Aorta (tissue), 5 donors: Measurements from ENCODE around the gene PIP4K2A. TPM values are rescaled to one million over a fixed set of nuclear protein-coding genes. Genes with fewer than 3 reads are reported as not detected.
"Not testable (repeated sequence)": the region's sequence is repeated elsewhere in the genome, so short reads cannot be mapped to it uniquely, and the experiment has no call there.

Source experiments
- ATAC-seq: fragments of 200-7000 bp; cut with Tn5 transposase; one replicate; pipeline ENCODE4 v1.9.1; 2022; ENCODE audit warnings: moderate library complexity; ENCODE audit not compliant: low FRiP score
- DNase-seq, 2 donors: peaks; one replicate each; pipeline ENCODE4 v3.0.0-alpha.2; 2020
- H3K27ac ChIP-seq, 2 donors: one replicate each; pipeline ENCODE4 v1.5.1; 2013; ENCODE audit warnings: low read length in 2 of 2, mild to moderate bottlenecking in 2 of 2, moderate library complexity in 2 of 2, control low read depth in 1 of 2, inconsistent platforms in 1 of 2, low read depth in 1 of 2
- H3K27me3 ChIP-seq, 2 donors: one replicate each; pipeline ENCODE4 v1.6.1; 2013; ENCODE audit warnings: control low read depth in 1 of 2, low read length in 1 of 2, mild to moderate bottlenecking in 1 of 2, moderate library complexity in 1 of 2; ENCODE audit not compliant: insufficient read depth in 2 of 2, control insufficient read depth in 1 of 2
- H3K36me3 ChIP-seq, 2 donors: one replicate each; pipeline ENCODE4 v1.6.1; 2013; ENCODE audit warnings: control low read depth in 1 of 2, low read length in 1 of 2, mild to moderate bottlenecking in 1 of 2; ENCODE audit not compliant: insufficient read depth in 2 of 2, control insufficient read depth in 1 of 2
- H3K4me1 ChIP-seq, 2 donors: one replicate each; pipeline ENCODE4 v1.6.1; 2013; ENCODE audit warnings: low read length in 2 of 2, control low read depth in 1 of 2, mild to moderate bottlenecking in 1 of 2, moderate library complexity in 1 of 2; ENCODE audit not compliant: insufficient read depth in 2 of 2, control insufficient read depth in 1 of 2
- H3K4me3 ChIP-seq, 2 donors: one replicate each; pipeline ENCODE4 v1.5.1; 2013; ENCODE audit warnings: low read length in 2 of 2, control low read depth in 1 of 2, mild to moderate bottlenecking in 1 of 2
- H3K9me3 ChIP-seq: one replicate; pipeline ENCODE4 v1.6.1; 2013; ENCODE audit warnings: mild to moderate bottlenecking, low read length; ENCODE audit not compliant: control insufficient read depth
- WGBS, 2 donors: extraction: QIAGEN DNeasy Blood & Tissue Kit; methylation state at CpG; one replicate each; pipeline ENCODE4 v1.1.7; 2013; 5-methylcytosine and 5-hydroxymethylcytosine counted together
- intact Hi-C, 2 donors: fragments of 100-400 bp; cut with DNase I; formaldehyde crosslinking; loops; one replicate each; pipeline versions ENCODE4 v1.14.2 to v1.15.0; 2022
- polyA plus RNA-seq, 2 donors: library from polyadenylated mRNA; stranded (reverse); fragments of 200-250 nt; gene quantifications; one replicate each; pipeline ENCODE4 v1.2.3, GENCODE V29; 2013
- total RNA-seq, 2 donors: library from RNA; stranded (reverse); fragmentation: NEBNext Ultra II Directional; extraction: Animal tissue kit (Norgen Biotek cat#: 25700); gene quantifications; one replicate each; pipeline ENCODE4 v1.2.1, GENCODE V29; 2021
- donor health status: healthy with polysubstance abuse.
- donor health status: Bipolar disorder and iron deficiency.
- donor health status: DM: no; HTN: no; CAD: no.
- donor health status: DM: no; HTN: no; CAD: no.
- donor health status: DM: yes; HTN: yes; CAD: no.

PIP4K2A gene
- total and polyA plus RNA-seq, 4 donors: 24.2 to 90.3 (median 53.6) TPM

GRCh38 chr10:22513483-22514413 lies 200.6 kb downstream of the PIP4K2A start:
- intact Hi-C loops, H3K4me3 ChIP-seq, H3K36me3 ChIP-seq, H3K27ac ChIP-seq, ATAC-seq, H3K9me3 ChIP-seq, H3K27me3 ChIP-seq, DNase-seq, H3K4me1 ChIP-seq: not testable (repeated sequence)
- WGBS, 2 donors: 56 to 65% methylated on average over 19 of the region's 19 CpGs

DNA sequence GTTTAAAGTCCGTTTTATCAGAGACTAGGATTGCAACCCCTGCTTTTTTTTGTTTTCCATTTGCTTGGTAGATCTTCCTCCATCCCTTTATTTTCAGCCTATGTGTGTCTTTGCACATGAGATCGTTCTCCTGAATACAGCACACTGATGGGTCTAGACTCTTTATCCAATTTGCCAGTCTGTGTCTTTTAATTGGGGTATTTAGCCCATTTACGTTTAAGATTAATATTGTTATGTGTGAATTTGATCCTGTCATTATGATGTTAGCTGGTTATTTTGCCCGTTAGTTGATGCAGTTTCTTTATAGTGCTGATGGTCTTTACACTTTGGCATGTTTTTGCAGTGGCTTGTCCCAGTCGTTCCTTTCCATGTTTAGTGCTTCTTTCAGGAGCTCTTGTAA lies 202.4 kb downstream of the PIP4K2A start:
- H3K4me3 ChIP-seq, H3K27me3 ChIP-seq, intact Hi-C loops, H3K4me1 ChIP-seq, H3K36me3 ChIP-seq, DNase-seq, H3K9me3 ChIP-seq, ATAC-seq, H3K27ac ChIP-seq: not testable (repeated sequence)
- 81 to 86% methylated on average over 5 of the region's 5 CpGs for WGBS, 2 donors

- DNase-seq, H3K27me3 ChIP-seq, H3K4me3 ChIP-seq, ATAC-seq, H3K9me3 ChIP-seq, H3K36me3 ChIP-seq, H3K27ac ChIP-seq, H3K4me1 ChIP-seq, intact Hi-C loops: not testable (repeated sequence)
- 94 to 100% methylated on average over 2 of the region's 2 CpGs for WGBS, 2 donors
Observed at GRCh38 chr10:22508214-22508613, 206.2 kb downstream of the PIP4K2A start.

DNA sequence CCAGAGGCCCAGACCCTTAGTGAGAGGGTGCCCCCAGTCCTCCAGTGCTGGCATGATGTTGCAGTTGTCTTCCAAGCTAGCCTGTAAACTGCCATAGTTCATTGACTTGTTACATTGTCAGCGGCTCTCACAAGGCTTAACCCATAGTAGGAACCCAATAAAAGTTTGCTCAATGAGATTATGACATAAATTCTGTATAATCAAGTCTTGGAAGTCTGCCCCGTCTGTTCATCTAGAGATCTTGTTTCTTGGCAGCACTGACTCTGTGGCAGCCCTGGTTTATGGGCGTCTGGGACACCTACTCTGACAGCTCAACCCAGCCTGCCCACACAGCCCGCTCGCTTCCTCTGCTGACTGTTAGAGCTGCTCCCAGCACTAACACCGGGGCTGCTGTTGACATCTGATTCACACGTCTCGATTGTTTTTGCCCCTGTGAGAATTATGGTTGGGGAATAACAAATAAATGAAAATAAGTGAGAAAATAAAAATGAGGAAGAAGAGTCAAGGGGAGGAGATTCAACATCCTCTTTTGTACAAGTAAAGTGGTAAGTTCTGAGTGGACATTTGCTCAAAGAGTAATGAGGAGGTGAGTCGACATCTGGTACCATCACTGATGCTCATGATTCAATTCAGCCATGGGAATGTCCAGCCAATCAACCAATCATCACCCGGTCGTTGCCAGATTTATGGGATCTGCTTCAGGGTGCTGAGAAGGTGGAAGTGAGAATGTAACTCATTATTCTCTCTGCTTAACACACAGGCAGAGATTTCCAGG lies 208.3 kb downstream of the PIP4K2A start:
- ATAC-seq (no peak), DNase-seq (no peak)
- Histone ChIP-seq H3K27me3 (no peaks in the 10 kb centered on the region), H3K4me1 (no peaks in the 10 kb centered on the region), H3K9me3 (no peaks in the 10 kb centered on the region), H3K4me3 (no peak overlapping the region), H3K27ac (no peak overlapping the region), H3K36me3 (no peaks in the 10 kb centered on the region)
- 36 to 44% methylated on average over 11 of the region's 11 CpGs for WGBS, 2 donors
- intact Hi-C loops: no loop called here

- no peak overlapping the region for H3K4me3 ChIP-seq
- DNase-seq (no peak), ATAC-seq (no peak)
- H3K4me1 ChIP-seq: no peaks in the 10 kb centered on the region
- no peaks in the 10 kb centered on the region for H3K27me3 ChIP-seq
- intact Hi-C loops: no loop called here
- no peak overlapping the region for H3K27ac ChIP-seq
- WGBS, 2 donors: 81 to 82% methylated on average over 4 of the region's 4 CpGs
- H3K36me3 ChIP-seq: no peaks in the 10 kb centered on the region
- H3K9me3 ChIP-seq: no peaks in the 10 kb centered on the region
Observed at GRCh38 chr10:22504766-22505165, 209.6 kb downstream of the PIP4K2A start.

- Histone ChIP-seq H3K36me3 (no peaks in the 10 kb centered on the region), H3K27me3 (no peaks in the 10 kb centered on the region), H3K4me3 (no peak overlapping the region), H3K27ac (no peak overlapping the region), H3K9me3 (no peaks in the 10 kb centered on the region), H3K4me1 (no peaks in the 10 kb centered on the region)
- DNase-seq: no peak
- ATAC-seq: no peak
- intact Hi-C loops: no loop called here
- 66 to 76% methylated on average over 9 of the region's 9 CpGs for WGBS, 2 donors
Observed at GRCh38 chr10:22503315-22504088, 210.9 kb downstream of the PIP4K2A start.

DNA sequence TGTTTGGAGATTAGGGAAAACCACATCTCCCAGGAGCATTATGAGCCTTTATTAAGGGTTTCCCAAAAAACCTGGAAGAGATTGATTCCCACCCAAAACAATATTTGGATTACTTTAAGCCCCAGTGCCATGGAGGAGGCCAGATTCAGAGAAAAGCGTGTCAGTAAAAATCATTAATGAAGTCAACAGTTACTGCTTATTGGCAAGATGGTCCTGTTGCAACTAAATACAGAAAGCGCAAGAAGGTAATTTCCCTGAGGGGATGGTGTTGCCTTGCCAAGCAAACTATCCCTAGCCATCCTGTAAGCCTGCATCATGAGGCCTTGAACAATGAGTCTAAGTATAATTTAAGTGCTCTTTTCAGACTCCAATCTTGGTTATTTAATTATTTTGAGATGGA lies 212.5 kb downstream of the PIP4K2A start:
- no peak for ATAC-seq
- Histone ChIP-seq H3K4me3 (no peak overlapping the region), H3K27me3 (no peaks in the 10 kb centered on the region), H3K4me1 (no peaks in the 10 kb centered on the region), H3K36me3 (no peaks in the 10 kb centered on the region), H3K27ac (no peak overlapping the region), H3K9me3 (no peaks in the 10 kb centered on the region)
- intact Hi-C loops: no loop called here
- DNase-seq: no peak
- 97 to 98% methylated on average over 2 of the region's 2 CpGs for WGBS, 2 donors

DNA sequence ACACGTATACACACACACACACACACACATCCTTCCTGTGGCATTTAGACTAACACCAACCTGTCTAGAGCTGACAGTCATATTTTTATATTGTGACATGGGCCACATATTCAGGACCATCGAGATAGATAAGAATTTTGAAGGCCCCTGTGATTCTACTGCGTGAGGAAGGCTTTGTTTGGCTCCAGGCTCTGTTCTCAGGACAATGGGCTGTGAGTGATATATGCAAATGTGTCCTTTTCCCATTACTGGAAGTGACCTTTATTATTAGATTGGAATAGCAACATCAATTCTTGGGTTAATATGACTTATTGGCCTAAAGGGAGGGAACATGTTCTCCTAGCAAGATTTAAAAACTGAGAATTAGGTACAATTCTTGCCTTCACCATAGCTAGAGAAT lies 213.0 kb downstream of the PIP4K2A start:
- DNase-seq: no peak
- WGBS, 2 donors: 54 to 62% methylated on average over 3 of the region's 3 CpGs
- Histone ChIP-seq H3K4me1 (no peaks in the 10 kb centered on the region), H3K4me3 (no peak overlapping the region), H3K9me3 (no peaks in the 10 kb centered on the region), H3K27me3 (no peaks in the 10 kb centered on the region), H3K36me3 (no peaks in the 10 kb centered on the region), H3K27ac (no peak overlapping the region)
- ATAC-seq: no peak
- intact Hi-C loops: no loop called here
